GM23338 (cell line): ENCODE results near the gene SCFD2.

Source experiments
- CREB1 ChIP-seq: fragments of 250-450 bp; sonication (Bioruptor Pico); IDR thresholded peaks from 2 replicates; pipeline ENCODE4 v1.5.0; 2020; ENCODE audit warnings: low read depth, mild to moderate bottlenecking, moderate library complexity
- EZH2 ChIP-seq: fragments of 200-600 bp; sonication (generic); IDR thresholded peaks from one replicate; pipeline ENCODE4 v1.8.0; 2017; ENCODE audit warnings: antibody characterized with exemption, mild to moderate bottlenecking, low read depth; ENCODE audit not compliant: unreplicated experiment
- EZH2phosphoT487 ChIP-seq: fragments of 200-600 bp; sonication (generic); IDR thresholded peaks from one replicate; pipeline ENCODE4 v1.8.1; 2018; ENCODE audit warnings: antibody characterized with exemption; ENCODE audit not compliant: unreplicated experiment
- JUNB ChIP-seq: IDR thresholded peaks from one replicate; pipeline ENCODE4 v1.6.1; 2016; ENCODE audit warnings: antibody characterized with exemption; ENCODE audit not compliant: unreplicated experiment
- POLR2AphosphoS5 ChIP-seq: IDR thresholded peaks from 2 replicates; pipeline ENCODE4 v1.6.1; 2016; ENCODE audit warnings: antibody characterized with exemption, low read depth
- STAT1 ChIP-seq: IDR thresholded peaks from one replicate; pipeline ENCODE4 v1.6.1; 2016; ENCODE audit warnings: antibody characterized with exemption; ENCODE audit not compliant: unreplicated experiment
- ZNF331 ChIP-seq: fragments of 250-450 bp; sonication (Bioruptor Pico); IDR thresholded peaks from 2 replicates; pipeline ENCODE4 v1.5.0; 2020; ENCODE audit warnings: low read depth, mild to moderate bottlenecking, moderate library complexity
- TF ChIP-seq, protein P1 (sequence below), 2 experiments: fragments of 200-600 bp in 1 of 2; sonication (generic) in 1 of 2; conservative IDR thresholded peaks; 2 replicates each; pipeline versions ENCODE4 v1.5.1 to v1.6.1; 2016 to 2017; ENCODE audit warnings: antibody characterized with exemption in 2 of 2, low read depth in 2 of 2, mild to moderate bottlenecking in 2 of 2, moderate library complexity in 1 of 2
- TF ChIP-seq, protein P2 (sequence below): IDR thresholded peaks from one replicate; pipeline ENCODE4 v1.6.1; 2018; ENCODE audit warnings: antibody characterized with exemption; ENCODE audit not compliant: unreplicated experiment
- TF ChIP-seq, protein P3 (sequence below): fragments of 250-450 bp; sonication (Bioruptor Pico); IDR thresholded peaks from 2 replicates; pipeline ENCODE4 v1.5.0; 2020; ENCODE audit warnings: mild to moderate bottlenecking, moderate library complexity
- TF ChIP-seq, protein P4 (sequence below): IDR thresholded peaks from 2 replicates; pipeline ENCODE4 v1.6.1; 2016; ENCODE audit warnings: antibody characterized with exemption

DNA sequence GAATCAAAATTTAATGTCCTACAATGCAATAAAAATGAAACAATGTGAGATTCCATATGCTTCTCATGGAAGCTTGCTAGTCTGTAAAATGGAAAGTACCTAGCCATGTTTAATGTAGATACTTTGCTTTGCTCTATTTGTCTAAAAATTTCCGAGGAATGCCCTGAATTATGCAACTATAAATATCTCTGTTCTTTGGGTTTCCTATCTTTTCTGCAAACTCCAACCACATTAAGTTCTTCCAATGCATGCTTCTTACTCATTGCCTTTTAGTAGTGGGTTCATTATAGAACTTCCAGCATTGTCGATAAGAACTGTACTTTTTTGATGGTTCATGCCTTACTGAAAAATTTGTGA is 325.4 kb downstream of the SCFD2 start:
- TF ChIP-seq POLR2AphosphoS5 (no peak), JUNB (no peak), EZH2phosphoT487 (no peak), EZH2 (no peak), CREB1 (no peak), STAT1 (no peak), ZNF331 (no peak)
- TF ChIP-seq, protein P1, sequence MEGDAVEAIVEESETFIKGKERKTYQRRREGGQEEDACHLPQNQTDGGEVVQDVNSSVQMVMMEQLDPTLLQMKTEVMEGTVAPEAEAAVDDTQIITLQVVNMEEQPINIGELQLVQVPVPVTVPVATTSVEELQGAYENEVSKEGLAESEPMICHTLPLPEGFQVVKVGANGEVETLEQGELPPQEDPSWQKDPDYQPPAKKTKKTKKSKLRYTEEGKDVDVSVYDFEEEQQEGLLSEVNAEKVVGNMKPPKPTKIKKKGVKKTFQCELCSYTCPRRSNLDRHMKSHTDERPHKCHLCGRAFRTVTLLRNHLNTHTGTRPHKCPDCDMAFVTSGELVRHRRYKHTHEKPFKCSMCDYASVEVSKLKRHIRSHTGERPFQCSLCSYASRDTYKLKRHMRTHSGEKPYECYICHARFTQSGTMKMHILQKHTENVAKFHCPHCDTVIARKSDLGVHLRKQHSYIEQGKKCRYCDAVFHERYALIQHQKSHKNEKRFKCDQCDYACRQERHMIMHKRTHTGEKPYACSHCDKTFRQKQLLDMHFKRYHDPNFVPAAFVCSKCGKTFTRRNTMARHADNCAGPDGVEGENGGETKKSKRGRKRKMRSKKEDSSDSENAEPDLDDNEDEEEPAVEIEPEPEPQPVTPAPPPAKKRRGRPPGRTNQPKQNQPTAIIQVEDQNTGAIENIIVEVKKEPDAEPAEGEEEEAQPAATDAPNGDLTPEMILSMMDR (conservative IDR thresholded peaks at IDR 0.05; ENCODE audit: low read depth in 2 of 2): no peak
- TF ChIP-seq, protein P2, sequence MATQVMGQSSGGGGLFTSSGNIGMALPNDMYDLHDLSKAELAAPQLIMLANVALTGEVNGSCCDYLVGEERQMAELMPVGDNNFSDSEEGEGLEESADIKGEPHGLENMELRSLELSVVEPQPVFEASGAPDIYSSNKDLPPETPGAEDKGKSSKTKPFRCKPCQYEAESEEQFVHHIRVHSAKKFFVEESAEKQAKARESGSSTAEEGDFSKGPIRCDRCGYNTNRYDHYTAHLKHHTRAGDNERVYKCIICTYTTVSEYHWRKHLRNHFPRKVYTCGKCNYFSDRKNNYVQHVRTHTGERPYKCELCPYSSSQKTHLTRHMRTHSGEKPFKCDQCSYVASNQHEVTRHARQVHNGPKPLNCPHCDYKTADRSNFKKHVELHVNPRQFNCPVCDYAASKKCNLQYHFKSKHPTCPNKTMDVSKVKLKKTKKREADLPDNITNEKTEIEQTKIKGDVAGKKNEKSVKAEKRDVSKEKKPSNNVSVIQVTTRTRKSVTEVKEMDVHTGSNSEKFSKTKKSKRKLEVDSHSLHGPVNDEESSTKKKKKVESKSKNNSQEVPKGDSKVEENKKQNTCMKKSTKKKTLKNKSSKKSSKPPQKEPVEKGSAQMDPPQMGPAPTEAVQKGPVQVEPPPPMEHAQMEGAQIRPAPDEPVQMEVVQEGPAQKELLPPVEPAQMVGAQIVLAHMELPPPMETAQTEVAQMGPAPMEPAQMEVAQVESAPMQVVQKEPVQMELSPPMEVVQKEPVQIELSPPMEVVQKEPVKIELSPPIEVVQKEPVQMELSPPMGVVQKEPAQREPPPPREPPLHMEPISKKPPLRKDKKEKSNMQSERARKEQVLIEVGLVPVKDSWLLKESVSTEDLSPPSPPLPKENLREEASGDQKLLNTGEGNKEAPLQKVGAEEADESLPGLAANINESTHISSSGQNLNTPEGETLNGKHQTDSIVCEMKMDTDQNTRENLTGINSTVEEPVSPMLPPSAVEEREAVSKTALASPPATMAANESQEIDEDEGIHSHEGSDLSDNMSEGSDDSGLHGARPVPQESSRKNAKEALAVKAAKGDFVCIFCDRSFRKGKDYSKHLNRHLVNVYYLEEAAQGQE: no peak
- TF ChIP-seq, protein P3, sequence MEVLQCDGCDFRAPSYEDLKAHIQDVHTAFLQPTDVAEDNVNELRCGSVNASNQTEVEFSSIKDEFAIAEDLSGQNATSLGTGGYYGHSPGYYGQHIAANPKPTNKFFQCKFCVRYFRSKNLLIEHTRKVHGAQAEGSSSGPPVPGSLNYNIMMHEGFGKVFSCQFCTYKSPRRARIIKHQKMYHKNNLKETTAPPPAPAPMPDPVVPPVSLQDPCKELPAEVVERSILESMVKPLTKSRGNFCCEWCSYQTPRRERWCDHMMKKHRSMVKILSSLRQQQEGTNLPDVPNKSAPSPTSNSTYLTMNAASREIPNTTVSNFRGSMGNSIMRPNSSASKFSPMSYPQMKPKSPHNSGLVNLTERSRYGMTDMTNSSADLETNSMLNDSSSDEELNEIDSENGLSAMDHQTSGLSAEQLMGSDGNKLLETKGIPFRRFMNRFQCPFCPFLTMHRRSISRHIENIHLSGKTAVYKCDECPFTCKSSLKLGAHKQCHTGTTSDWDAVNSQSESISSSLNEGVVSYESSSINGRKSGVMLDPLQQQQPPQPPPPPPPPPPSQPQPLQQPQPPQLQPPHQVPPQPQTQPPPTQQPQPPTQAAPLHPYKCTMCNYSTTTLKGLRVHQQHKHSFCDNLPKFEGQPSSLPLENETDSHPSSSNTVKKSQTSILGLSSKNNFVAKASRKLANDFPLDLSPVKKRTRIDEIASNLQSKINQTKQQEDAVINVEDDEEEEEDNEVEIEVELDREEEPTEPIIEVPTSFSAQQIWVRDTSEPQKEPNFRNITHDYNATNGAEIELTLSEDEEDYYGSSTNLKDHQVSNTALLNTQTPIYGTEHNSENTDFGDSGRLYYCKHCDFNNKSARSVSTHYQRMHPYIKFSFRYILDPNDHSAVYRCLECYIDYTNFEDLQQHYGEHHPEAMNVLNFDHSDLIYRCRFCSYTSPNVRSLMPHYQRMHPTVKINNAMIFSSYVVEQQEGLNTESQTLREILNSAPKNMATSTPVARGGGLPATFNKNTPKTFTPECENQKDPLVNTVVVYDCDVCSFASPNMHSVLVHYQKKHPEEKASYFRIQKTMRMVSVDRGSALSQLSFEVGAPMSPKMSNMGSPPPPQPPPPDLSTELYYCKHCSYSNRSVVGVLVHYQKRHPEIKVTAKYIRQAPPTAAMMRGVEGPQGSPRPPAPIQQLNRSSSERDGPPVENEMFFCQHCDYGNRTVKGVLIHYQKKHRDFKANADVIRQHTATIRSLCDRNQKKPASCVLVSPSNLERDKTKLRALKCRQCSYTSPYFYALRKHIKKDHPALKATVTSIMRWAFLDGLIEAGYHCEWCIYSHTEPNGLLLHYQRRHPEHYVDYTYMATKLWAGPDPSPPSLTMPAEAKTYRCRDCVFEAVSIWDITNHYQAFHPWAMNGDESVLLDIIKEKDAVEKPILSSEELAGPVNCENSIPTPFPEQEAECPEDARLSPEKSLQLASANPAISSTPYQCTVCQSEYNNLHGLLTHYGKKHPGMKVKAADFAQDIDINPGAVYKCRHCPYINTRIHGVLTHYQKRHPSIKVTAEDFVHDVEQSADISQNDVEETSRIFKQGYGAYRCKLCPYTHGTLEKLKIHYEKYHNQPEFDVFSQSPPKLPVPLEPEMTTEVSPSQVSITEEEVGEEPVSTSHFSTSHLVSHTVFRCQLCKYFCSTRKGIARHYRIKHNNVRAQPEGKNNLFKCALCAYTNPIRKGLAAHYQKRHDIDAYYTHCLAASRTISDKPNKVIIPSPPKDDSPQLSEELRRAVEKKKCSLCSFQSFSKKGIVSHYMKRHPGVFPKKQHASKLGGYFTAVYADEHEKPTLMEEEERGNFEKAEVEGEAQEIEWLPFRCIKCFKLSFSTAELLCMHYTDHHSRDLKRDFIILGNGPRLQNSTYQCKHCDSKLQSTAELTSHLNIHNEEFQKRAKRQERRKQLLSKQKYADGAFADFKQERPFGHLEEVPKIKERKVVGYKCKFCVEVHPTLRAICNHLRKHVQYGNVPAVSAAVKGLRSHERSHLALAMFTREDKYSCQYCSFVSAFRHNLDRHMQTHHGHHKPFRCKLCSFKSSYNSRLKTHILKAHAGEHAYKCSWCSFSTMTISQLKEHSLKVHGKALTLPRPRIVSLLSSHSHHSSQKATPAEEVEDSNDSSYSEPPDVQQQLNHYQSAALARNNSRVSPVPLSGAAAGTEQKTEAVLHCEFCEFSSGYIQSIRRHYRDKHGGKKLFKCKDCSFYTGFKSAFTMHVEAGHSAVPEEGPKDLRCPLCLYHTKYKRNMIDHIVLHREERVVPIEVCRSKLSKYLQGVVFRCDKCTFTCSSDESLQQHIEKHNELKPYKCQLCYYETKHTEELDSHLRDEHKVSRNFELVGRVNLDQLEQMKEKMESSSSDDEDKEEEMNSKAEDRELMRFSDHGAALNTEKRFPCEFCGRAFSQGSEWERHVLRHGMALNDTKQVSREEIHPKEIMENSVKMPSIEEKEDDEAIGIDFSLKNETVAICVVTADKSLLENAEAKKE (CRISPR knock-in tag): no peak
- TF ChIP-seq, protein P4, sequence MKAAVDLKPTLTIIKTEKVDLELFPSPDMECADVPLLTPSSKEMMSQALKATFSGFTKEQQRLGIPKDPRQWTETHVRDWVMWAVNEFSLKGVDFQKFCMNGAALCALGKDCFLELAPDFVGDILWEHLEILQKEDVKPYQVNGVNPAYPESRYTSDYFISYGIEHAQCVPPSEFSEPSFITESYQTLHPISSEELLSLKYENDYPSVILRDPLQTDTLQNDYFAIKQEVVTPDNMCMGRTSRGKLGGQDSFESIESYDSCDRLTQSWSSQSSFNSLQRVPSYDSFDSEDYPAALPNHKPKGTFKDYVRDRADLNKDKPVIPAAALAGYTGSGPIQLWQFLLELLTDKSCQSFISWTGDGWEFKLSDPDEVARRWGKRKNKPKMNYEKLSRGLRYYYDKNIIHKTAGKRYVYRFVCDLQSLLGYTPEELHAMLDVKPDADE: no peak
